Large intestine (tissue), 3 donors: ENCODE results near the gene ARHGAP1. TPM values are rescaled to one million over a fixed set of nuclear protein-coding genes. Genes with fewer than 3 reads are reported as not detected.

Source experiments
- DNase-seq, 2 donors: peaks; one replicate each; pipeline versions ENCODE4 v3.0.0 to v3.0.0-alpha.2; 2013
- H3K27ac ChIP-seq: one replicate; pipeline ENCODE4 v1.5.1; 2013; ENCODE audit warnings: low read length
- H3K27me3 ChIP-seq: 2 replicates; pipeline ENCODE4 v1.6.1; 2013; ENCODE audit warnings: low read length; ENCODE audit not compliant: control insufficient read depth, insufficient read depth
- H3K36me3 ChIP-seq: 2 replicates; pipeline ENCODE4 v1.6.1; 2013; ENCODE audit warnings: low read length; ENCODE audit not compliant: control insufficient read depth, insufficient read depth
- H3K4me1 ChIP-seq: one replicate; pipeline ENCODE4 v1.6.1; 2013; ENCODE audit warnings: low read length; ENCODE audit not compliant: control insufficient read depth, insufficient read depth
- H3K4me3 ChIP-seq: one replicate; pipeline ENCODE4 v1.5.1; 2013; ENCODE audit warnings: low read length
- H3K9me3 ChIP-seq: one replicate; pipeline ENCODE4 v1.6.1; 2013; ENCODE audit warnings: mild to moderate bottlenecking, low read depth, low read length, moderate library complexity; ENCODE audit not compliant: control insufficient read depth
- WGBS: methylation state at CpG from one replicate; pipeline ENCODE4 v1.1.5; 2013; ENCODE audit warnings: low lambda C conversion rate; ENCODE audit not compliant: insufficient coverage; 5-methylcytosine and 5-hydroxymethylcytosine counted together
- polyA plus RNA-seq: library from polyadenylated mRNA; unstranded; fragments of 120-200 nt; gene quantifications from one replicate; pipeline ENCODE4 v1.2.1, GENCODE V29; 2013

Gene ARHGAP1
- polyA plus RNA-seq, 1 donor, result 47.2 TPM

DNA sequence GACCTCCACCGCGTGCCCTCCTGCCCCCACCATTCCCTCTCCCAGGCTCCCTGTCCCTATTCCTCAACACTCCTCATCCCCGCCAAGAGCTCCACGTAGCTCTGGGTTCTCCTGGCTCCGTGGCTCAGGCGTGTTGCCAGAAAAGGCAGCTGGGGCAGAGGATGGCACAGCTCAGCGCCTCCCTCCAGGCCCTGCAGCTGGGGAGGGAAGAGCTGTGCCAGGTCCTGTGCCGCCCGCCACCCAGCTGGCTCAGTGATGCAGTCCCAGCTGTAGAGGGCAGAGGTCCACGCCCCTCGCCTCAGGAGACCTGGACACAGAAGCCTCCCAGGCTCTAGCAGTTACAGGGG is 4.2 kb downstream of the ARHGAP1 start:
- Histone ChIP-seq H3K27ac (no peak overlapping the region), H3K27me3 (no peaks in the 10 kb centered on the region), H3K9me3 (no peaks in the 10 kb centered on the region), H3K4me1 (peaks cover 19% of the 10 kb centered on the region), H3K36me3 (peaks cover 51% of the 10 kb centered on the region), H3K4me3 (no peak overlapping the region)
- 90% methylated on average over 2 of the region's 11 CpGs for WGBS
- DNase-seq, result no peak

DNA sequence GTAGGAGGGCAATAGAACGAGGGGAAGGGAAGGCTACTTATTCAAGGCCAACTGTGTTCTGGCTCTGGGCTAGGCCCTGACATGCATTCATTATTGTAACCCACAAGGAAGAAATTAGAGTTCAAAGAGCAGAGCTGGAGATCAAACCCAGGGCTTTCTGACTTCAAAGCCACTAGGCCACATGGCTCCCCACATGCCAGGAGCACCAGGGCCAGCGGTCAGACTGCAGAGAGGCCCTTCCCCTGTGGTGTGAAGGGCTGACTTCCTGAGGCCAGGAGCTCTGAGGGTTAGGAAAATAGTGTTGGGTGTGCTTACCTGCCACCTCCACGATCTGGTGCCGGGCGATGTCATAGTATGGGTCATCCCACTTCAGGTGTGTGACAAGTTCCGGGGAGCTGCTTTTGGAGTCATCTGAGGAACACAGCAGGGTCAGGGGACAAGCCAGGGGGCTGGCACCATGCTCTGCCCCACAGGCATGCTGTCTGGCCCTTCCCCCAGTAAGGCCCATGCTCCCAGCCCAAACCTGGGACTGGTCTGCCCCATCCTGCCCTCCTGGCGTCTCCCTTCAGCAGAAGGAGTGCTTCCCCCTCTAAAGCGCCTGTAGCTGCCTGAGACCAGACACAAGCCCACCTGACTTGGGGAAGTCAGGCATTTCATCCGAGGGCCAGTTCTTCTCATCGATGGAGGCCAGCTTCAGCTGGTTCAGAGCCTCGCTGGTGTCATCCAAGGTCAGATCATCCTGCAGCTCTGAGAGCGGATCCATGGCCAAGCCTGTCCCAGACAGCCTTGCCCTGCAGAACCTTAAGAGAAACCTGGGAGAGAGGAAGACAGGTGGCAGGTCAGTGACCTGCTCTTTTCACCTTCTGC is 4.8 kb downstream of the ARHGAP1 start:
- Histone ChIP-seq H3K36me3 (peaks cover 53% of the 10 kb centered on the region), H3K9me3 (no peaks in the 10 kb centered on the region), H3K27me3 (no peaks in the 10 kb centered on the region), H3K4me1 (peaks cover 19% of the 10 kb centered on the region), H3K27ac (no peak overlapping the region), H3K4me3 (no peak overlapping the region)
- DNase-seq, result no peak
- WGBS, result no CpG with 5 or more reads among the region's 12 CpGs

- Histone ChIP-seq H3K4me1 (peaks cover 19% of the 10 kb centered on the region), H3K36me3 (peaks cover 59% of the 10 kb centered on the region)
Measured at GRCh38 chr11:46694607-46695006, 5.8 kb downstream of the ARHGAP1 start.

GRCh38 chr11:46694072-46694471 is 6.3 kb downstream of the ARHGAP1 start:
- Histone ChIP-seq H3K9me3 (no peaks in the 10 kb centered on the region), H3K4me1 (peaks cover 15% of the 10 kb centered on the region), H3K27ac (no peak overlapping the region), H3K4me3 (no peak overlapping the region), H3K27me3 (no peaks in the 10 kb centered on the region), H3K36me3 (peaks cover 61% of the 10 kb centered on the region)
- DNase-seq, result no peak
- no CpG with 5 or more reads among the region's 6 CpGs for WGBS

More at GRCh38 chr11:46694607-46695006, 5.8 kb downstream of the ARHGAP1 start:
- no peaks in the 10 kb centered on the region for H3K27me3 ChIP-seq
- no peaks in the 10 kb centered on the region for H3K9me3 ChIP-seq
- H3K27ac ChIP-seq, result no peak overlapping the region
- no peak for DNase-seq
- no peak overlapping the region for H3K4me3 ChIP-seq
- WGBS, result no CpG with 5 or more reads among the region's 7 CpGs

- no peak overlapping the region for H3K27ac ChIP-seq
- no peaks in the 10 kb centered on the region for H3K27me3 ChIP-seq
- no peaks in the 10 kb centered on the region for H3K9me3 ChIP-seq
- no peak overlapping the region for H3K4me3 ChIP-seq
- H3K36me3 ChIP-seq, result peaks cover 63% of the 10 kb centered on the region
- H3K4me1 ChIP-seq, result peaks cover 11% of the 10 kb centered on the region
- WGBS, result no CpG with 5 or more reads among the region's 2 CpGs
- no peak for DNase-seq
Measured at GRCh38 chr11:46693597-46694012, 6.8 kb downstream of the ARHGAP1 start.

DNA sequence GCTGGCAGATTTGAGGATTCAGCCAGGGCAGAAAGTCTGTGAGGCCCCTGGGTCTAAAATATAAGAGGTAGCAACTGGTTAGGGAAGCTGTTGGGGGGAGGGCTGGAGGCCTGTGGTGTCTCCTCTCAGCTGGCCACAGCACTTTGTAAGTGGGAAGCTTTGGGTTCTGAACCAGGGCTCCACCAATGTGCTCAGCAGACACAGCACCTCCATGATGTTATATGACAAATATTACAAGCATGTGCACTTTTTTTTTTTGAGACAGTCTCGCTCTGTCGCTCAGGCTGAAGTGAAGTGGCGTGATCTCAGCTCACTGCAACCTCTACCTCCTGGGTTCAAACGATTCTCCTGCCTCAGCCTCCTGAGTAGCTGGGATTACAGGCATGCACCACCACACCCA is 8.0 kb downstream of the ARHGAP1 start:
- no peak overlapping the region for H3K27ac ChIP-seq
- WGBS, result no CpG with 5 or more reads among the region's 4 CpGs
- DNase-seq, result no peak
- H3K9me3 ChIP-seq, result no peaks in the 10 kb centered on the region
- no peaks in the 10 kb centered on the region for H3K27me3 ChIP-seq
- H3K4me3 ChIP-seq, result no peak overlapping the region
- H3K36me3 ChIP-seq, result peaks cover 69% of the 10 kb centered on the region
- H3K4me1 ChIP-seq, result peaks cover 2% of the 10 kb centered on the region

DNA sequence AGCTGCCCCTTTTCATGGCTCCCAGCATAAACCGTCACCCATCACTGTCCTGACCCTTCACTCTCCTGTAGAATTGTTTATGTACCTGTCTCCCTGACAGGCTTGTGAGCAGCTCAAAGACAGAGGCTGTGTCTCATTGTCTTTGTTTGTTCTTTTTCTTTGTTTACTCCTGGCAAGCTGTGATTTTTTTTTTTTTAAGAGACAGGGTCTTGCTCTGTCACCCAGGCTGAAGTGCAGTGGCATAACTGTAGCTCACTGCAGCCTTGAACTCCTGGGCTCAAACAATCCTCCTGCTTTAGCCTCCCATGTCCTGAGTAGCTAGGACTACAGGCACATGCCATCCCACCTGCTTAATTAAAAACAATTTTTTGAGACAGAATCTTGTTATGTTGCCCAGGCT is 9.7 kb downstream of the ARHGAP1 start:
- no peaks in the 10 kb centered on the region for H3K27me3 ChIP-seq
- H3K9me3 ChIP-seq, result no peaks in the 10 kb centered on the region
- H3K4me3 ChIP-seq, result no peak overlapping the region
- no CpG with 5 or more reads among the region's 1 CpG for WGBS
- H3K4me1 ChIP-seq, result no peaks in the 10 kb centered on the region
- DNase-seq, result no peak
- H3K36me3 ChIP-seq, result peaks cover 71% of the 10 kb centered on the region
- no peak overlapping the region for H3K27ac ChIP-seq

DNA sequence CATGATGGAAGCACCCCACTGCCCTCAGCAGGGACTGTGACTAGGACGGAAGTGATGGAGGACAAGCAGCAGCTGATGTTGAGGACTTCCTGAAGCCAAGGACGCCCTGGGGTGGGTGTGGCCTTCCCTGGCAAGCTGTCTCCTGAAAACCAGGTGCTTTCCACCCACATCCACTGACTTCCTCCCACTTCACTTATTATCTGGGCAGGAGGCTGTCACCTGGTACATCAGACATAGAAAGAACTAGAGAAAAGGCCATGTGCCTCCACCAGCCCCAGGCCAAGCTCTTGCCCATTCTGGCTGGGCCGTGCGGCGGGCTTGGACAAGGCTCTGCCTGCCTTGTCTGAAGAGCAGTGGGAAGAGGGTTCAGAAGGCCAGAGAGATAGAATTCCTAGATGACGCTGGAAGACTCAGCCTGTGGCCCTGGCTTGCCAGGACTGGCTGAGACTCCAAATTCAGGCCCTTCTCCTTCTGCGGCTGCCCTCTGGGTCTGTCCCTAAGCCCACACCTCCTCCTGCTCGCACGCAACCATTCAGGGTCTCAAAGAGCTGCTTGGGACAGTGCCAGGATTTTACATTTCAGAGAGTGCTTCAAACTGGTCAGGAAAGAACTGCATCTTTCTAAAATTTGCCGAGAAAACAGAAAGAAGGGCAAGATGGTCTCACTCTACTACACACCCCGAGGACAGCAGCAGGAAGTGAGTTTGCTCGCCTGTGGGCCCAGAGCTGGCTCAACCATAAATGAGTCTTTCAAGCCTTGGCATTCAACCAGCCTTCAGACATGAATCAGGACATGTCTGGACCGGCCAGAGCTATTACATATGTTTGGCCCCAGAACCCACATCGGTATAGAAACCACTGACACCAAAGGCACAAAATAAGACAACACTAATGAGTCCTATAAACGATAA is 13.3 kb downstream of the ARHGAP1 start:
- no peaks in the 10 kb centered on the region for H3K9me3 ChIP-seq
- H3K27ac ChIP-seq, result no peak overlapping the region
- H3K36me3 ChIP-seq, result peaks cover 52% of the 10 kb centered on the region
- no peak overlapping the region for H3K4me3 ChIP-seq
- 60% methylated on average over 1 of the region's 15 CpGs for WGBS
- no peak for DNase-seq
- H3K4me1 ChIP-seq, result no peaks in the 10 kb centered on the region
- H3K27me3 ChIP-seq, result no peaks in the 10 kb centered on the region

- Histone ChIP-seq H3K9me3 (no peaks in the 10 kb centered on the region), H3K4me1 (peaks cover 4% of the 10 kb centered on the region), H3K27me3 (no peaks in the 10 kb centered on the region), H3K36me3 (peaks cover 65% of the 10 kb centered on the region), H3K27ac (no peak overlapping the region), H3K4me3 (no peak overlapping the region)
- WGBS, result 100% methylated on average over 1 of the region's 3 CpGs
- DNase-seq, result no peak
Measured at GRCh38 chr11:46684367-46684766, 16.1 kb downstream of the ARHGAP1 start.
